ENCODE measurements around the gene RNU6-9.
"Not testable (repeated sequence)": the region's sequence is repeated elsewhere in the genome, so short reads cannot be mapped to it uniquely, and the experiment has no call there.

RNU6-9 gene

GRCh38 chr19:892894-893689 is at the start of gene RNU6-9, which contains the start of gene MED16:
RNU6-9 (plus strand) TSS chr19:893484.
MED16 (minus strand) TSS chr19:893187; CDS start chr19:891131, 2,056 bp downstream.
- DNase-seq (ENCODE audit: low spot score) (peak; percentile 87), FAIRE-seq (peak; percentile 51)

- FAIRE-seq (no peak), DNase-seq (ENCODE audit: low spot score) (no peak)
Measured at GRCh38 chr19:843836-844545, 49.3 kb upstream of the RNU6-9 start.

GRCh38 chr19:844546-844971 is 48.7 kb upstream of the RNU6-9 start:
- no peak for DNase-seq (ENCODE audit: low spot score)
- no peak for FAIRE-seq

GRCh38 chr19:845707-846521 is 47.4 kb upstream of the RNU6-9 start:
- DNase-seq (ENCODE audit: low spot score): no peak
- no peak for FAIRE-seq

- DNase-seq (ENCODE audit: low spot score) (no peak), FAIRE-seq (no peak)
Measured at GRCh38 chr19:848386-848921, 44.8 kb upstream of the RNU6-9 start.

- not testable (repeated sequence) for DNase-seq (ENCODE audit: low spot score); FAIRE-seq
Measured at GRCh38 chr19:849195-849594, 44.1 kb upstream of the RNU6-9 start.

GRCh38 chr19:850221-850978 is 42.9 kb upstream of the RNU6-9 start:
- DNase-seq (ENCODE audit: low spot score): peak; percentile 47
- FAIRE-seq: peak; percentile 31

- no peak for FAIRE-seq
- DNase-seq (ENCODE audit: low spot score): no peak
Measured at GRCh38 chr19:850979-851335, 42.3 kb upstream of the RNU6-9 start.

GRCh38 chr19:852136-853013 is 40.9 kb upstream of the RNU6-9 start, which contains the start of gene ELANE:
ELANE (plus strand) TSS chr19:852303; CDS start chr19:852329, 26 bp downstream.
- DNase-seq (ENCODE audit: low spot score) (no peak), FAIRE-seq (no peak)

GRCh38 chr19:853014-853585 is 40.2 kb upstream of the RNU6-9 start:
- DNase-seq (ENCODE audit: low spot score) (no peak), FAIRE-seq (no peak)

GRCh38 chr19:853614-854220 is 39.6 kb upstream of the RNU6-9 start:
- not testable (repeated sequence) for DNase-seq (ENCODE audit: low spot score); FAIRE-seq

- no peak for DNase-seq (ENCODE audit: low spot score)
- peak; percentile 92 for FAIRE-seq
Measured at GRCh38 chr19:854549-854948, 38.7 kb upstream of the RNU6-9 start.

- DNase-seq (ENCODE audit: low spot score): no peak
- FAIRE-seq: no peak
Measured at GRCh38 chr19:855142-855541, 38.1 kb upstream of the RNU6-9 start.

GRCh38 chr19:855566-856120 is 37.6 kb upstream of the RNU6-9 start:
- no peak for FAIRE-seq
- DNase-seq (ENCODE audit: low spot score): no peak

GRCh38 chr19:858284-858683 is 35.0 kb upstream of the RNU6-9 start:
- FAIRE-seq (no peak), DNase-seq (ENCODE audit: low spot score) (no peak)

GRCh38 chr19:858868-859843 is 34.1 kb upstream of the RNU6-9 start, which contains the start of gene CFD:
CFD (plus strand) TSS chr19:859664; CDS start chr19:859690, 26 bp downstream.
- FAIRE-seq (no peak), DNase-seq (ENCODE audit: low spot score) (no peak)

- DNase-seq (ENCODE audit: low spot score): no peak
- no peak for FAIRE-seq
Measured at GRCh38 chr19:861141-861755, 32.0 kb upstream of the RNU6-9 start.
